Body of pancreas (tissue), 4 donors: ENCODE data around the gene TACR1. TPM values are rescaled to one million over a fixed set of nuclear protein-coding genes. Genes with fewer than 3 reads are reported as not detected.

ENCODE experiments used
- ATAC-seq: fragments of 150-250 bp; one replicate; pipeline ENCODE4 v1.9.1; 2016
- DNase-seq, 4 donors: peaks; one replicate each; pipeline ENCODE4 v3.0.0-alpha.2; 2019
- H3K27ac ChIP-seq, 4 donors: fragments of 200-600 bp; sonication (generic); 1 replicate in 3 of 4; 2 replicates in 1 of 4; pipeline versions ENCODE4 v1.5.1 to v1.6.1; 2016 to 2019; ENCODE audit warnings: mild to moderate bottlenecking in 1 of 4, mixed read lengths in 1 of 4, moderate library complexity in 1 of 4
- H3K27me3 ChIP-seq, 2 donors: fragments of 200-600 bp; sonication (generic); one replicate each; pipeline ENCODE4 v1.6.0; 2016; ENCODE audit warnings: mild to moderate bottlenecking in 1 of 2
- H3K36me3 ChIP-seq, 2 donors: fragments of 200-600 bp; sonication (generic); replicated peaks in 1 of 2; 2 replicates each; pipeline ENCODE4 v1.5.1; 2016; ENCODE audit warnings: low read depth in 2 of 2; ENCODE audit not compliant: insufficient read depth in 1 of 2
- H3K4me1 ChIP-seq: fragments of 200-600 bp; sonication (generic); one replicate; pipeline ENCODE4 v1.6.0; 2016
- H3K4me3 ChIP-seq, 2 donors: fragments of 200-600 bp; sonication (generic); 1 replicate in 1 of 2; 2 replicates in 1 of 2; pipeline ENCODE4 v1.5.1; 2016 to 2019
- H3K9me3 ChIP-seq, 3 donors: fragments of 200-600 bp; sonication (generic); 1 replicate in 2 of 3; 2 replicates in 1 of 3; pipeline ENCODE4 v1.5.1; 2016
- POLR2A ChIP-seq, 3 donors: fragments of 450-650 bp; IDR thresholded peaks; one replicate each; pipeline ENCODE4 v1.6.1; 2016; ENCODE audit warnings: antibody characterized with exemption in 3 of 3, mild to moderate bottlenecking in 2 of 3
- WGBS, 2 donors: methylation state at CpG; one replicate each; pipeline ENCODE4 v1.1.5; 2017; 5-methylcytosine and 5-hydroxymethylcytosine counted together
- intact Hi-C: fragments of 100-400 bp; cut with DNase I; formaldehyde crosslinking; loops from one replicate; pipeline ENCODE4 v1.15.1; 2023
- microRNA-seq, 2 donors: library from miRNA; unstranded; fragments of <30 nt; microRNA quantifications; one replicate each; pipeline ENCODE4, GENCODE V29; 2016; ENCODE audit warnings: borderline number of aligned reads in 2 of 2, borderline replicate concordance in 2 of 2
- small RNA-seq: library from RNA; depleted of rRNA; stranded (forward); fragments of <200 nt; gene quantifications from one replicate; pipeline ENCODE3, GENCODE V24; 2016
- total RNA-seq, 2 donors: library from RNA; depleted of rRNA; stranded (reverse); fragments of >200 nt; gene quantifications; one replicate each; pipeline ENCODE4 v1.1.0, GENCODE V29; 2016
- TF ChIP-seq, protein P1 (sequence below), 7 experiments: fragments of 450-650 bp in 4 of 7; fragments of 200-600 bp in 3 of 7; sonication (generic) in 3 of 7; IDR thresholded peaks; one replicate each; pipeline ENCODE4 v1.5.1; 2016 to 2019; ENCODE audit warnings: antibody characterized with exemption in 7 of 7

TACR1 gene
- total RNA-seq, 2 donors from 2014 or later, result 0.52 TPM; not detected in 1

DNA sequence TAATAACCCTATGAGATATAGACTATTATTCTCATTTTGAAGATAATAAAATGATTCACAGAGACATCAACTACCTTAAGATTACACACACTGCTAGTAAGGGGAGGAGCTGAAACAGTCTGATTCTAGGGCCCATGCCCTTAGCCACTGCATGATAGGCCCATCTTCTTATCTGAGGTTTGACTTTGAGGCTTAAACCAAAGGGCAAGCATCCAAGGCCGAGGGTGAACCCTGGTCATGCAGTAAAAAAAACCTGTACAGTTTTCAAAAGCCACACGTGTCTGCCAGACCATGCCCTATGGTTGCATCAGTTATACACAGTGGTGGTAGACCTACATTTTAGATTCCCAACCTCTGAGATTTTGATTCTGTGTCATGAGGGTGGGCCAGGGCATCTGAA is 196.0 kb downstream of the TACR1 start:
- intact Hi-C loops, result no loop called here
- no peaks in the 10 kb centered on the region for H3K27me3 ChIP-seq
- ATAC-seq (no peak), DNase-seq (no peak)
- 54% methylated on average over 2 of the region's 2 CpGs for WGBS, 2 donors
- no peak overlapping the region for H3K27ac ChIP-seq
- TF ChIP-seq, protein P1, sequence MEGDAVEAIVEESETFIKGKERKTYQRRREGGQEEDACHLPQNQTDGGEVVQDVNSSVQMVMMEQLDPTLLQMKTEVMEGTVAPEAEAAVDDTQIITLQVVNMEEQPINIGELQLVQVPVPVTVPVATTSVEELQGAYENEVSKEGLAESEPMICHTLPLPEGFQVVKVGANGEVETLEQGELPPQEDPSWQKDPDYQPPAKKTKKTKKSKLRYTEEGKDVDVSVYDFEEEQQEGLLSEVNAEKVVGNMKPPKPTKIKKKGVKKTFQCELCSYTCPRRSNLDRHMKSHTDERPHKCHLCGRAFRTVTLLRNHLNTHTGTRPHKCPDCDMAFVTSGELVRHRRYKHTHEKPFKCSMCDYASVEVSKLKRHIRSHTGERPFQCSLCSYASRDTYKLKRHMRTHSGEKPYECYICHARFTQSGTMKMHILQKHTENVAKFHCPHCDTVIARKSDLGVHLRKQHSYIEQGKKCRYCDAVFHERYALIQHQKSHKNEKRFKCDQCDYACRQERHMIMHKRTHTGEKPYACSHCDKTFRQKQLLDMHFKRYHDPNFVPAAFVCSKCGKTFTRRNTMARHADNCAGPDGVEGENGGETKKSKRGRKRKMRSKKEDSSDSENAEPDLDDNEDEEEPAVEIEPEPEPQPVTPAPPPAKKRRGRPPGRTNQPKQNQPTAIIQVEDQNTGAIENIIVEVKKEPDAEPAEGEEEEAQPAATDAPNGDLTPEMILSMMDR (IDR thresholded peaks at IDR 0.05), result no peak
- TF ChIP-seq POLR2A (IDR thresholded peaks at IDR 0.05), result no peak
- no peak overlapping the region for H3K4me3 ChIP-seq
- H3K36me3 ChIP-seq, result no peaks in the 10 kb centered on the region
- H3K9me3 ChIP-seq, result no peaks in the 10 kb centered on the region
- no peaks in the 10 kb centered on the region for H3K4me1 ChIP-seq

DNA sequence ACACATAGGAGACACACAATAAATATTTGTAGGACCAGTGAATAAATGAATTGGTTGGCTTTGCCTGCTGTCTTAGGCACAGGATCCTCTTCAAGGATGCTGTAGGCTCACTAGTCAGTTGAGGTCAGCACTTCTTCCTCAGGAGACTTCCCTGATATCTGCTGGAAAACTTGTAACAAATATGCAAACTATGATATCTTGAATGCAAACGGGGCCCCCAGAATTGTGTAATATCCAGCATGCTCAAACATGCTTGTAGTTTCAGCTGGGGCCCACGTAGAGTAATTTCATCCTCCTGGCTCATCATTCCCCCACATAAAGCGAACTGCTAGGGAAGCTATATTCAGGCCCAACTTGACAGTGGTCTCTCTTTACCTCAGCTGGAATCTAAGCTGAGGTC is 197.3 kb downstream of the TACR1 start:
- Histone ChIP-seq H3K9me3 (no peaks in the 10 kb centered on the region), H3K4me1 (no peaks in the 10 kb centered on the region), H3K36me3 (no peaks in the 10 kb centered on the region), H3K27ac (no peak overlapping the region), H3K27me3 (no peaks in the 10 kb centered on the region), H3K4me3 (no peak overlapping the region)
- intact Hi-C loops, result no loop called here
- ATAC-seq (no peak), DNase-seq (no peak)
- 54 to 62% methylated on average over 3 of the region's 3 CpGs for WGBS, 2 donors
- TF ChIP-seq, protein P1 (IDR thresholded peaks at IDR 0.05), result no peak
- no peak for TF ChIP-seq POLR2A (IDR thresholded peaks at IDR 0.05)

GRCh38 chr2:74999468-74999867 is 199.9 kb downstream of the TACR1 start:
- WGBS, 2 donors, result 79 to 86% methylated on average over 5 of the region's 5 CpGs
- no peak for ATAC-seq

More at GRCh38 chr2:74999468-74999867, 199.9 kb downstream of the TACR1 start:
- Histone ChIP-seq H3K27ac (no peak overlapping the region), H3K9me3 (no peaks in the 10 kb centered on the region), H3K4me3 (no peak overlapping the region), H3K4me1 (no peaks in the 10 kb centered on the region), H3K36me3 (no peaks in the 10 kb centered on the region), H3K27me3 (no peaks in the 10 kb centered on the region)
- intact Hi-C loops, result no loop called here
- DNase-seq, result no peak
- TF ChIP-seq POLR2A (IDR thresholded peaks at IDR 0.05), result no peak
- TF ChIP-seq, protein P1 (IDR thresholded peaks at IDR 0.05), result no peak

Small RNA genes within 50 kb of the gene (microRNA-seq; reads per million reads assigned to microRNA genes)
- gene MIR5000, result 0 to 0.45 reads per million in 2 donors

Small RNA genes within 50 kb of the gene (small RNA-seq; reads per million reads assigned to genes)
- gene MIR5000, result 0.94 reads per million, percentile 35 among the genes with 10 or more reads in this experiment

Other genes starting within 250 kb of the TACR1 start
- 10 to 100 TPM; 15.2 to 15.8 TPM for gene POLE4, start 240.9 kb downstream of the TACR1 start, total RNA-seq